Neuronal stem cell (in vitro differentiated cells): Measurements from ENCODE around the gene MRPS18B.

Experiments
- DNase-seq: peaks from one replicate; pipeline ENCODE4 v3.0.0-alpha.2; 2013; ENCODE audit warnings: low spot score
- H2AFZ ChIP-seq: one replicate; pipeline ENCODE4 v1.6.1; 2013; ENCODE audit warnings: mild to moderate bottlenecking, low read length, inconsistent platforms
- H2AK5ac ChIP-seq: 2 replicates; pipeline ENCODE4 v1.6.1; 2013; ENCODE audit warnings: low read depth, mild to moderate bottlenecking, inconsistent platforms, low read length, moderate library complexity, mixed read lengths
- H2BK120ac ChIP-seq: 2 replicates; pipeline ENCODE4 v1.6.1; 2013; ENCODE audit warnings: low read depth, mild to moderate bottlenecking, inconsistent platforms, low read length, moderate library complexity, mixed read lengths
- H2BK12ac ChIP-seq: one replicate; pipeline ENCODE4 v1.6.1; 2013; ENCODE audit warnings: low read length, inconsistent platforms
- H2BK15ac ChIP-seq: 2 replicates; pipeline ENCODE4 v1.6.1; 2013; ENCODE audit warnings: mild to moderate bottlenecking, low read length, inconsistent platforms, mixed read lengths
- H2BK5ac ChIP-seq: one replicate; pipeline ENCODE4 v1.6.1; 2013; ENCODE audit warnings: inconsistent platforms, mild to moderate bottlenecking, low read length, moderate library complexity
- H3K14ac ChIP-seq: one replicate; pipeline ENCODE4 v1.6.1; 2013; ENCODE audit warnings: low read length, inconsistent platforms
- H3K18ac ChIP-seq: 2 replicates; pipeline ENCODE4 v1.6.1; 2013; ENCODE audit warnings: low read length, inconsistent platforms
- H3K23ac ChIP-seq: 2 replicates; pipeline ENCODE4 v1.6.1; 2013; ENCODE audit warnings: low read depth, mild to moderate bottlenecking, mixed read lengths, low read length, inconsistent platforms; ENCODE audit not compliant: poor library complexity
- H3K27ac ChIP-seq: replicated peaks from 3 replicates; pipeline ENCODE4 v1.5.1; 2013; ENCODE audit warnings: low read length, inconsistent platforms
- H3K27me3 ChIP-seq, 3 experiments: 2 replicates each; pipeline ENCODE4 v1.6.1; 2013; ENCODE audit warnings: low read length in 3 of 3, mild to moderate bottlenecking in 2 of 3, inconsistent platforms in 1 of 3, low read depth in 1 of 3, mixed read lengths in 1 of 3, moderate library complexity in 1 of 3; ENCODE audit not compliant: control insufficient read depth in 3 of 3, insufficient read depth in 3 of 3
- H3K36me3 ChIP-seq, 2 donors: replicated peaks in 1 of 2; 2 replicates each; pipeline ENCODE4 v1.6.1; 2013; ENCODE audit warnings: low read length in 2 of 2; ENCODE audit not compliant: control insufficient read depth in 2 of 2, insufficient read depth in 2 of 2
- H3K4ac ChIP-seq: 2 replicates; pipeline ENCODE4 v1.6.1; 2013; ENCODE audit warnings: inconsistent platforms, mild to moderate bottlenecking, low read length, moderate library complexity
- H3K4me1 ChIP-seq, 2 donors: 1 replicate in 1 of 2; 2 replicates in 1 of 2; pipeline ENCODE4 v1.6.1; 2013; ENCODE audit warnings: low read length in 2 of 2, low read depth in 1 of 2; ENCODE audit not compliant: control insufficient read depth in 2 of 2, insufficient read depth in 1 of 2
- H3K4me2 ChIP-seq: one replicate; pipeline ENCODE4 v1.6.1; 2013; ENCODE audit warnings: mild to moderate bottlenecking, low read length, inconsistent platforms; ENCODE audit not compliant: insufficient read depth, poor library complexity, severe bottlenecking
- H3K4me3 ChIP-seq, 2 donors: 2 replicates each; pipeline ENCODE4 v1.5.1; 2013; ENCODE audit warnings: low read length in 2 of 2, mild to moderate bottlenecking in 2 of 2, inconsistent platforms in 1 of 2, moderate library complexity in 1 of 2
- H3K79me1 ChIP-seq: one replicate; pipeline ENCODE4 v1.6.1; 2013; ENCODE audit warnings: low read depth, mild to moderate bottlenecking, inconsistent platforms, low read length, moderate library complexity
- H3K9ac ChIP-seq: one replicate; pipeline ENCODE4 v1.6.1; 2013; ENCODE audit warnings: mild to moderate bottlenecking, low read depth, low read length, inconsistent platforms; ENCODE audit not compliant: poor library complexity
- H3K9me3 ChIP-seq, 2 donors: replicated peaks in 1 of 2; 2 replicates each; pipeline versions ENCODE3 to v1.6.1; 2013; ENCODE audit warnings: low read length in 2 of 2, mild to moderate bottlenecking in 2 of 2, inconsistent platforms in 1 of 2, low read depth in 1 of 2, mixed read lengths in 1 of 2, moderate library complexity in 1 of 2; ENCODE audit not compliant: control insufficient read depth in 2 of 2, insufficient read depth in 1 of 2
- H4K8ac ChIP-seq: one replicate; pipeline ENCODE4 v1.6.1; 2013; ENCODE audit warnings: low read depth, mild to moderate bottlenecking, inconsistent platforms, low read length, moderate library complexity
- H4K91ac ChIP-seq: one replicate; pipeline ENCODE4 v1.6.1; 2013; ENCODE audit warnings: low read length, low read depth, mild to moderate bottlenecking, inconsistent platforms; ENCODE audit not compliant: poor library complexity
- WGBS, 2 donors: extraction: QIAGEN DNeasy Blood & Tissue Kit; methylation state at CpG; one replicate each; pipeline ENCODE4 v1.1.7; 2013; ENCODE audit warnings: missing lambda C conversion rate in 2 of 2, mixed read lengths in 1 of 2; ENCODE audit not compliant: insufficient read length in 2 of 2, insufficient replicate concordance in 1 of 2; ENCODE audit errors: extremely low coverage in 2 of 2; 5-methylcytosine and 5-hydroxymethylcytosine counted together

Gene MRPS18B

GRCh38 chr6:30599625-30600324, 17.9 kb upstream of the MRPS18B start:
- H3K27me3 ChIP-seq: no peaks in the 10 kb centered on the region
- no peak overlapping the region for H3K18ac ChIP-seq
- H4K91ac ChIP-seq: no peak overlapping the region
- no peak overlapping the region for H2BK5ac ChIP-seq
- no peak overlapping the region for H3K4me2 ChIP-seq
- WGBS, 2 donors: no CpG with 5 or more reads among the region's 13 CpGs
- no peak overlapping the region for H4K8ac ChIP-seq
- no peak overlapping the region for H3K4me3 ChIP-seq
- no peak overlapping the region for H2AFZ ChIP-seq
- H3K4ac ChIP-seq: no peak overlapping the region
- no peak overlapping the region for H3K9ac ChIP-seq
- H3K14ac ChIP-seq: no peak overlapping the region
- no peak overlapping the region for H2BK120ac ChIP-seq
- no peak for DNase-seq
- no peaks in the 10 kb centered on the region for H3K79me1 ChIP-seq
- no peak overlapping the region for H2BK12ac ChIP-seq
- H3K23ac ChIP-seq: no peak overlapping the region
- H3K36me3 ChIP-seq: peaks cover 47 to 64% of the 10 kb centered on the region in 2 donors
- no peak overlapping the region for H2AK5ac ChIP-seq
- no peak overlapping the region for H2BK15ac ChIP-seq
- H3K9me3 ChIP-seq: no peaks in the 10 kb centered on the region
- H3K27ac ChIP-seq: no peak overlapping the region
- H3K4me1 ChIP-seq: no peaks in the 10 kb centered on the region

- Histone ChIP-seq H3K79me1 (no peaks in the 10 kb centered on the region), H3K9ac (no peak overlapping the region), H3K27ac (no peak overlapping the region), H2AK5ac (no peak overlapping the region), H3K4me1 (no peaks in the 10 kb centered on the region), H3K36me3 (peaks cover 52 to 64% of the 10 kb centered on the region in 2 donors), H3K9me3 (no peaks in the 10 kb centered on the region), H2BK5ac (no peak overlapping the region), H2BK120ac (no peak overlapping the region), H2BK12ac (no peak overlapping the region), H4K91ac (no peak overlapping the region), H3K18ac (no peak overlapping the region), H3K14ac (no peak overlapping the region), H3K23ac (no peak overlapping the region), H3K27me3 (no peaks in the 10 kb centered on the region), H2BK15ac (no peak overlapping the region), H2AFZ (no peak overlapping the region), H3K4me2 (no peak overlapping the region), H3K4ac (no peak overlapping the region), H3K4me3 (no peak overlapping the region), H4K8ac (no peak overlapping the region)
- no peak for DNase-seq
- no CpG with 5 or more reads among the region's 10 CpGs for WGBS, 2 donors
Observed at GRCh38 chr6:30600451-30600961, 17.1 kb upstream of the MRPS18B start.

- Histone ChIP-seq H2BK5ac (no peak overlapping the region), H3K9me3 (no peaks in the 10 kb centered on the region), H3K4me2 (no peak overlapping the region), H3K23ac (no peak overlapping the region), H2BK12ac (no peak overlapping the region), H3K27ac (no peak overlapping the region), H4K91ac (no peak overlapping the region), H3K79me1 (no peaks in the 10 kb centered on the region), H3K4me1 (no peaks in the 10 kb centered on the region), H3K4ac (no peak overlapping the region), H2AK5ac (no peak overlapping the region), H2AFZ (no peak overlapping the region), H2BK15ac (no peak overlapping the region), H3K36me3 (peaks cover 59 to 69% of the 10 kb centered on the region in 2 donors), H2BK120ac (no peak overlapping the region), H3K4me3 (no peak overlapping the region), H3K18ac (no peak overlapping the region), H3K27me3 (no peaks in the 10 kb centered on the region), H3K14ac (no peak overlapping the region), H4K8ac (no peak overlapping the region), H3K9ac (no peak overlapping the region)
- DNase-seq: no peak
- WGBS, 2 donors: no CpG with 5 or more reads among the region's 6 CpGs
Observed at GRCh38 chr6:30601436-30601814, 16.2 kb upstream of the MRPS18B start.

- Histone ChIP-seq H3K36me3 (peaks cover 62 to 75% of the 10 kb centered on the region in 2 donors), H3K9ac (no peak overlapping the region), H2BK5ac (no peak overlapping the region), H3K18ac (no peak overlapping the region), H3K14ac (no peak overlapping the region), H3K23ac (peak overlapping the region; percentile 25), H3K79me1 (no peaks in the 10 kb centered on the region), H3K27ac (no peak overlapping the region), H4K8ac (no peak overlapping the region), H3K27me3 (no peaks in the 10 kb centered on the region), H3K4me2 (no peak overlapping the region), H2AK5ac (no peak overlapping the region), H3K4me1 (no peaks in the 10 kb centered on the region), H3K9me3 (no peaks in the 10 kb centered on the region), H2BK15ac (no peak overlapping the region), H4K91ac (no peak overlapping the region), H2BK12ac (no peak overlapping the region), H3K4ac (no peak overlapping the region), H2AFZ (no peak overlapping the region), H3K4me3 (no peak overlapping the region), H2BK120ac (no peak overlapping the region)
- WGBS, 2 donors: no CpG with 5 or more reads among the region's 39 CpGs
- no peak for DNase-seq
Observed at GRCh38 chr6:30601815-30602641, 15.6 kb upstream of the MRPS18B start.
